ENCODE data around the gene TMEM72. TPM values are rescaled to one million over a fixed set of nuclear protein-coding genes. Genes with fewer than 3 reads are reported as not detected.

Gene TMEM72
- total RNA-seq, 1 experiment from 2014 or later: not detected

GRCh38 chr10:44870031-44870430 lies 41.1 kb upstream of the TMEM72 start:
- RAD21 ChIA-PET (ENCODE audit: low non-redundant PET in 1 of 2, low total read pairs in 2 of 2, uncharacterized antibody in 2 of 2, unreplicated experiment in 2 of 2): no interaction called here
- BruUV-seq (replicated peaks): no TSS peak
- H3K4me3 ChIP-seq (replicated peaks in 1 of 2; ENCODE audit: low read depth in 1 of 2, low read length in 2 of 2): no peak overlapping the region
- POLR2A ChIA-PET: no interaction called here
- H4K20me1 ChIP-seq (ENCODE audit: insufficient read depth): no peaks in the 10 kb centered on the region
- H3K79me2 ChIP-seq (ENCODE audit: insufficient read depth, low read length): no peaks in the 10 kb centered on the region
- intact Hi-C loops (cut with micrococcal nuclease): no loop called here
- H3K4me2 ChIP-seq (ENCODE audit: low read length): no peak overlapping the region
- no peak for TF ChIP-seq FOSL1 (IDR thresholded peaks at IDR 0.05; ENCODE audit: low read depth)
- TF ChIP-seq POLR2A (IDR thresholded peaks at IDR 0.05; ENCODE audit: borderline replicate concordance, extremely low read depth, insufficient read depth, insufficient read length): no peak
- ATAC-seq (no peak), DNase-seq (ENCODE audit: low read depth, low spot score) (no peak)
- no peak overlapping the region for H2AFZ ChIP-seq (ENCODE audit: low read depth, low read length, poor library complexity, severe bottlenecking)
- CTCF ChIA-PET: no interaction called here
- H3K36me3 ChIP-seq (ENCODE audit: control insufficient read depth in 1 of 2, insufficient read depth in 2 of 2, low read length in 2 of 2): no peaks in the 10 kb centered on the region
- H3K27me3 ChIP-seq (ENCODE audit: insufficient read depth, low read length): no peaks in the 10 kb centered on the region
- no peaks in the 10 kb centered on the region for H3K9me2 ChIP-seq (ENCODE audit: insufficient read depth)
- H3K4me1 ChIP-seq (ENCODE audit: control insufficient read depth in 1 of 2, insufficient read depth in 2 of 2, low read length in 2 of 2): peaks cover 3 to 5% of the 10 kb centered on the region in 2 experiments; a peak in 3 of 4 replicates
- H3K27ac ChIP-seq (ENCODE audit: low read depth, low read length): no peak overlapping the region
- H3K9me3 ChIP-seq (ENCODE audit: control insufficient read depth in 1 of 2, insufficient read depth in 1 of 2, low read depth in 1 of 2, low read length in 2 of 2): no peaks in the 10 kb centered on the region
- no peak overlapping the region for H3K9ac ChIP-seq (ENCODE audit: low read length)

- H3K4me2 ChIP-seq (ENCODE audit: low read length): no peak overlapping the region
- H2AFZ ChIP-seq (ENCODE audit: low read depth, low read length, poor library complexity, severe bottlenecking): no peak overlapping the region
- no peaks in the 10 kb centered on the region for H4K20me1 ChIP-seq (ENCODE audit: insufficient read depth)
- ATAC-seq (no peak), DNase-seq (ENCODE audit: low read depth, low spot score) (no peak)
- intact Hi-C loops (cut with micrococcal nuclease): no loop called here
- H3K9me2 ChIP-seq (ENCODE audit: insufficient read depth): no peaks in the 10 kb centered on the region
- TF ChIP-seq CBX3 (IDR thresholded peaks at IDR 0.05; ENCODE audit: low read depth) (no peak), MAX (IDR thresholded peaks at IDR 0.05) (no peak), POLR2AphosphoS5 (IDR thresholded peaks at IDR 0.05; ENCODE audit: low read depth, low read length) (no peak), ZBTB33 (IDR thresholded peaks at IDR 0.05; ENCODE audit: extremely low read depth, insufficient replicate concordance, low read length) (no peak), POLR2A (IDR thresholded peaks at IDR 0.05; ENCODE audit: borderline replicate concordance, extremely low read depth, insufficient read depth, insufficient read length) (no peak), SRF (IDR thresholded peaks at IDR 0.05; ENCODE audit: low read depth) (no peak)
- H3K27me3 ChIP-seq (ENCODE audit: insufficient read depth, low read length): no peaks in the 10 kb centered on the region
- POLR2A ChIA-PET: no interaction called here
- no peaks in the 10 kb centered on the region for H3K9me3 ChIP-seq (ENCODE audit: control insufficient read depth in 1 of 2, insufficient read depth in 1 of 2, low read depth in 1 of 2, low read length in 2 of 2)
- no peak overlapping the region for H3K9ac ChIP-seq (ENCODE audit: low read length)
- RAD21 ChIA-PET (ENCODE audit: low non-redundant PET in 1 of 2, low total read pairs in 2 of 2, uncharacterized antibody in 2 of 2, unreplicated experiment in 2 of 2): no interaction called here
- no TSS peak for BruUV-seq (replicated peaks)
- CTCF ChIA-PET: no interaction called here
- no peak overlapping the region for H3K27ac ChIP-seq (ENCODE audit: low read depth, low read length)
- no peaks in the 10 kb centered on the region for H3K36me3 ChIP-seq (ENCODE audit: control insufficient read depth in 1 of 2, insufficient read depth in 2 of 2, low read length in 2 of 2)
- no peaks in the 10 kb centered on the region for H3K79me2 ChIP-seq (ENCODE audit: insufficient read depth, low read length)
- no peak overlapping the region for H3K4me3 ChIP-seq (replicated peaks in 1 of 2; ENCODE audit: low read depth in 1 of 2, low read length in 2 of 2)
- no peaks in the 10 kb centered on the region for H3K4me1 ChIP-seq (ENCODE audit: control insufficient read depth in 1 of 2, insufficient read depth in 2 of 2, low read length in 2 of 2)
These were observed 38.0 kb upstream of the TMEM72 start for GRCh38 chr10:44873160-44873559.

Measured in HCT116 (cell line).